Pons (tissue), 1 donor: ENCODE results near the gene EYS.

ENCODE experiments used
- DNase-seq: peaks from one replicate; pipeline ENCODE4 v3.0.0-alpha.2; 2016; ENCODE audit warnings: low spot score

The EYS gene

DNA sequence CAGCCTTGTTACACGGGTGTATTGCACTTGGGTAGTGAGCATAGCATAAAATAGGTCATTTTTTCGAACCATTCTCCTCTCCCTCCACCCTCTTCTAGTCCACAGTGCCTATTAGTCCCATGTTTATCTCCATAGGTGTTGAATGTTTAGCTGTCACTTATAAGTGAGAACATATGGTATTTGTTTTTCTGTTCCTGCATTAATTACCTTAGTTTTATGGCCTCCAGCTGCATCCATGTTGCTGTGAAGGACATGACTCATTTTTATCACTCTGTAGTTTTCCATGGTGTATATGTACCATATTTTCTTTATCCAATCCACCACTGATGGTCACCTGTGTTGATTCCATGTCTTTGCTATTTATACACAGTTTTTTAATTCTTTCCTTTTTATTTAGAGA is 889.5 kb downstream of the EYS start:
- no peak for DNase-seq

DNA sequence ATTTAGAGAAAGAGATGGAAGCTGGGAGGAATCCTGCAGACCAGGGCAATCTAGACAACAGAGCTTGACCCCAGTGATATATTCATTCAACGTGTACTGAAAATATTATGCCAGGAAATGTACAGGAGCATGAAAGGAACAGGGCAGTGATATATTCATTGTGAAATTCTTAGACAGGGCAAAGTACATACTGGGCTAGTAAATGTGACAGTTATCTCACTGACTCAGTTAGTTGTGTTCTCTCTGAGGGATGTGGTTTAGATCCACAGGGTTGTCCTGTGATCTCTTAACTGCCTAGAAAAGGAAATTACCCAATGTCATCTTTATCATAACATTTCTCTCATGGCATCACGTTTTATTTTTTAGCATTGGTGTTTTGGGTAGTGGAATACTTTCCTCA is 891.3 kb downstream of the EYS start:
- no peak for DNase-seq

DNA sequence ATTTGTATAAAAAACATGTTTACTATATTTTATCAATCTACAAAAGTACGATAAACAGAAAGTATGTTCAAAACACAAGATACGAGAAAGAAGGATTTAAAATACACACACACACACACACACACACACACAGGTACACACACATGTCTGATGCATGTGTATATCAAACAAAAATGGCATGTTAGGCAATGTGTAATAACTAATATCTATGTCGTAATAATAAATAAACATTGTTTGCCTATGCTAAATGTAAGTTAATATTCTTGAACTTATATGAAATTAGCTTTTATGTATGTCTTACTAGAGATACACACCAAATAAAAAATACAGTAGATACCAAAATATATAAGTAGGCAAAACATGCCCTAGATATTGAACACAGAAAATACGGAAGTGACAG is 894.9 kb downstream of the EYS start:
- no peak for DNase-seq

DNA sequence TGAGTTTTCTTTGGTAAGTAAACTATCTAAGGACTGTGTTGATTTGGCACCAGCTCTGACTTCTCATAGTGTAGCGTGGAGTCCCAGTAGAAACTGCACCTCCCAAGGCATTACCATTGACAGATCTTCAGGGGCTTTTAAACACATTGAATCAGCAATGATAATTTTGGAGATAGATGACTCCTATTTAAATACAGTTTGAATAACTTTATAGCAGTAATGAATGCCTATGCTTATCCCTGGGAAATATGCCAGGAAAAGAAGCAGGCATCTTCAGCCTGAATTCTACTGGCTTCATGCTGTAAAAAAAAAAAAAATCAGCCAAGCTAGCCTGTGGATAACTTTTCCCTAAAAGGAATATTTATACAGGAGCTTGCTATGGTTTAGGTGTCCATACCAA is 895.9 kb downstream of the EYS start:
- no peak for DNase-seq

DNA sequence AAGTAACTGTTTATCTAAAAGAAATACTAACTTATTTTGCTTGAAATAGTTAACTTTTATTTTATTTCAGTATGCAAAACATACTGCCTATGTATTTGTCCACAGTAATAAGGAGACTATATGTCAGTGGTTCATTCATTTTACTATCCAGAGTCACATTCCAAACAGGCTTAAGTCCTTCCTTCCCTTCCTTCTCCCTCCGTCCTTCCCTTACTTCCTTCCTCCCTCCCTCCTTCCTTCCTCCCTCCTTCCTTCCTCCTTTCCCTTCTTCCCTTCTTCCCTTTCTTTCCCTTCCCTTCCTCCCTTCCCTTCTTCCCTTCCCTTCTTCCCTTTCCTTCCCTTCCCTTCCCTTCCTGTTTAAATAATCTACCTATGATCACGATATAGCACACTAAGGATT is 899.2 kb downstream of the EYS start:
- no peak for DNase-seq

DNA sequence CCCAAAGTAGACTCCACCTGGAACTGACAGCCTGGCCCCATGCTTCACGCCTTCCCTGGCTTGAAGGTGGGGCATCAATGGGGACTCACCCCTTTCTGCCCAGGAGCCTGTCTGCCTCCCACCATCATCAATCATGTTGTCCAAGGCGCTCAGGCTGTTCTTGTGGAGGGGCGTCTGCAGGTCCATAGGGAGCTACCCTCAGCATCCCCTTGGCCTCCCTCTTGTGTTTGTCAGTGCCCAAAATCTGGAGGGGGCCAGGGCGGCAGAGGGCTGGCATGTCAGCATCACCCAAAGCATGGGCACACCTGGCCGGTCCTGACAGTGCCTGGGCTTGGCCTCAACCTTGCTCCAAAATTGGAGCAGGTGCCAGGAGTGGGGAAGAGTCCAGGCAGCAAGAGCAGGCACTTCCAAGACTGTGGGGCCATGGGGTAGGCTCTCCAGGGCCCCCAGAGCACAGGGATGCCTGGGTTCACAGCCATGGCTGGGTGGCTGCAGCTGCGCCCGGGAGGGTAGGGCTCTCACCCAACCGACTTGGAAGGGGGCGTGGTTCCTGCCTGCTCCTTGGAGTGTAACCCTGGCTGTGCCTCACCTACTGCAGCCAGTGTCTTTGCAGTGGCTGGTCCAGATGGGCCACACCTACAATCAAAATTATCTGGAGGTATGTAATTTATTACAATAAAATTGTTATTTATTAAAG is 903.4 kb downstream of the EYS start:
- no peak for DNase-seq

DNA sequence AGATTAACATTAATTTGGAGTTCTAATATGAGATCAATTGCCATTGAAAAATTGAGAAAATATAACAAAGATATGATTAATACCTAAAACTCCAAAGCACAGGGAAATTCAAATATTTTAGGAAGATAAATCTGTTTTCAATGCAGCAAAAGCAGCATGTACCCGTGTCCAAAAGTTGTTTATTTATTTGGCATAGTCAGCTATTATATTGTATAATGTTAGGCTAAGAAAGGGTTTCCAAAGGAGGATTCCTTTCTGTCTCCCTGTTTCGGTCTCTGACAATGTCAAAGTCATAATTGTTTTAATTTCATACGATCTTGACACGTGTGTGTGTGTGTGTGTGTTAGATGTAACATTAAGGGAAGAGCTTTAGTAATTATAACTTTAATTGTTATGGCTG is 914.5 kb downstream of the EYS start:
- DNase-seq: no peak

DNA sequence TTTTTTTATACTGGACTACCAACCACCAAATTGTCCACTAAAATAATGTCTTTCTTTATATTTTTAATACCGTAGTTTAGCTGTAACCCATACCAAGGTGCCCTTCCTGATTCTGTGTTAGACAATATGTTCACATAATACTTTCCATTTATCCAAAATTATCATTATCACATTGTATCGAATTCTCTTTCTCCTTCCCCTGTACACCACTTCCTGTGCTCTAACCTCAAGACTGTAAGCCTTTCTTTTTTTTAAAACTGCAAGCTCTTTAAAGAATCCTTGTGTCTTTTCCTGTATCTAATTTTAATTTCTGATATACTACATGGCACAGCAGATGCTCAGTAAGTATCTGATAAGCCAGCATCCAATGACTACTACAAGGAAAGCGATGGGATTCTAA is 917.5 kb downstream of the EYS start:
- no peak for DNase-seq

DNA sequence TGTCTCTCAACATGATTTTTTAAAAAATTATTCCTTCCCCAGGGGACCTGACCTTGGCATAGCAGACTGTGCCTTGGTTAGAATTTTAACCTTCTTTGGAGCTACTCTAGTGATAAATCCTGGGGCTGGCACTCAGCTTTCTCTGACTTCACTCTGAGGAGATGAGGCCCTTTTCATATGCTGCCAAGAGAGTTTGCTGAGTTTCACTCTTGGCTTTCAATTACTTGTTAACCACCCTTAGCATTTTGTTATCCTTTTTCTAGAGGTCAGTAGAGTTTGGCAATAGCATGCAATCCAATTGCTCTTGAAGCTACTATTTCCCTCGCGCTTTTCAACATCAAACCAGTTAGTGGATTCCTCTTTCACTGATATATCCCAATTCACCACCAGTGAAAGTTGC is 920.3 kb downstream of the EYS start:
- DNase-seq: no peak

DNA sequence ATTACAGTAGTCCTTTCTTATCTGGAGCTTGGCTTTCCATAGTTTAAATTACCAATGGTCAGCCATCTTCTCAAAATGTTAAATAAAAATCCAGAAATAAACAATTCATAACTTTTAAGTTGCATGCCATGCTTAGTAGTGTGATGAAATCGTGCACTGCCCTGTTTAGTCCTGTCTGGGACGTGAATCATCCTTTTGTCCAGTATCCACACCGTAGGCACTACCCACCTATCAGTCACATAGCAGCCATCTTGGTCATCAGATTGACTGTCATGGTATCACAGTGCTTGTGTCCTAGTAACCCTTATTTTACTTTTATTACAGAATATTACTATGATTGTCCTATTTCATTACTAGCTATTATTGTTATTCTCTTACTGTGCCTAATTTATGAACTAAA is 924.1 kb downstream of the EYS start:
- no peak for DNase-seq

DNA sequence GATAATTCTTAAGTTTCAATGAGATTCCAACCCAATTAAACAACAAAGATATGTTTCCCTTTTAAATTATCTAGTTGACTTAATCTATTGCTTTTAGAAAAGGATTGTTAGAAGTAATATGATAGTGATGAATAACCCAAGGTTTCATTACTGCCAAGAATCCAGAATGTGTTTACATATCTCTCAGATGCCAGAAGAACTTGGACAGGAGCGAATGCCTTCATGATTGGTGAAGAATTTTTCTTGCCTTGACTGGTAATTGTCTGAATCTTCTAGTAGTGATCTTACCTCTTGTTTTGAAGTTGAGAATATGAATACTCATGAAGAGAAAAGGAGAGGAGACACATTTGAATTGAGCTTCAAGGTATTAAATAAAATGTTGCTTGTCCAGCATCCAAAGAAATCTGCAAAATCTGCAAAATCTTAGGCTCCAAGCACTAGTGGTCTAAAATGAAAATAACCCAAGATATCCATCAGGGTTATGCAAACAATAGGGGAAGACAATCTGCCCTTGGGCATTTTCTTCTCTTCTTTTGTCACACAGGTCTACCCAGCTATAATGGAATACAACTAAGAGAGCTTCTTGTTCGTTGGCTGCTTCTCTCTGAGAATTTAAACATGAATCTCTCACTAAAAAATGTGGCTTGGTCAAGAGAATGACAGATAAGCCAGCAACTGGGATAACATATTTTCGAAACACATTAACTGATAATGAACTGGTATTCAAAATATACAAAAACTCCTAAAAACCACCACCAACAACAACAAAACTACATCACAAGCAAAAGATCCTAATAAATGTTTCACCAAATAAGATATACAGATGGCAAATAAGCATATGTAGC is 928.9 kb downstream of the EYS start:
- DNase-seq: no peak

DNA sequence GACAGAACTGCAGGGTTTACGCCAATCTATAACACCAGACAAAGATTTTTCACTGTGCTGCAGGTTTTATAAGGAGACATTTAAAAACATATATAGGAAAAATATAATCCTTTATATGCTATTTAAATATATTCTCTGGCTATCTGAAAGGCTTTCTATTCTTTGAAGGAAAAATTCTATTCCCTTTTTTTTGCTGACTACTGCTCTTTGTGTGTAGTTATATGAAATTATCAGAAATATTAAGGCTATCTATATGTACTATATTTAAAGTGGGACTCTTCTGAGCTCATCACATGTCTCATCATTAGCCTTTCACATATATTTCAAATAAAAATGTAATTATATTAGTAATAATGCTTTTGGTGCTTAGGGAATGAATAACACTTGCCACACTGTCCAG is 930.7 kb downstream of the EYS start:
- no peak for DNase-seq

DNA sequence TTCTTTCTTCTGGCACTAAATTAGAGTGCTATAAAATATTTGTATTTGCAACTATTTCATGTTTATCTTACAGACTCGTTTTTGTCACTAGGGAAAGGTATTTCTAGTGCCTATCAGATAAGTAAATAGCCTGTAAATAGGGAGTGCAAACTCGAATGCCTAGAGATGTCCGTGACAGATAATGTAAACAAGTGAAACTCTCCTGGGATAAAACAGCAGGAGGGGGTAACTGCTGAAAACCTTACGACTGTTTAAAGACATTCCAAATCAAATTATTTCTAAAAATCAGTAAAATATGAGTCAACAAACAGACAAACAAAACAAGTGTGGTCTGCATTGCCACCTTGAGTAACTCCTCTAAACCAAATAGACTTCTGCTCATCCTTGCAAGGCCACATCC is 932.1 kb downstream of the EYS start:
- no peak for DNase-seq

DNA sequence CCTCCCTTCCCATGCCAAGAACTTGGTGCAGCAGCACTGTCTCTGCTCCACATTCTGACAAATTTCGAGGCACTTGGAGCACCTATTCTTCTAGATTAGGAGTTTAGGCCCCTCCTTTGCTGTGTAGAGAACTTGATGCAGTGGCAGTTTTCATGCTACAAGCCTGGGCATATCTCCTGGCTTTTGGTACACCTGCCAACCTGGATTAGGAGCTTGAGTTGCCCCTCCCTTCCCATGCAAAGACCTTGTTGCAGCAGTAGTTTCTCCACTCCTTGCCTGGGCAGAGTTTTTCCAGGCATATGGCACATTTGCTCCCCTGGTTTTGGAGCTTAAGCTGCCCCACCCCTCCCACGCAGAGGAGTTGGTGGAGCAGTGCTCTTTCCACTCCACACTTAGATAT is 956.1 kb downstream of the EYS start:
- DNase-seq: no peak

DNA sequence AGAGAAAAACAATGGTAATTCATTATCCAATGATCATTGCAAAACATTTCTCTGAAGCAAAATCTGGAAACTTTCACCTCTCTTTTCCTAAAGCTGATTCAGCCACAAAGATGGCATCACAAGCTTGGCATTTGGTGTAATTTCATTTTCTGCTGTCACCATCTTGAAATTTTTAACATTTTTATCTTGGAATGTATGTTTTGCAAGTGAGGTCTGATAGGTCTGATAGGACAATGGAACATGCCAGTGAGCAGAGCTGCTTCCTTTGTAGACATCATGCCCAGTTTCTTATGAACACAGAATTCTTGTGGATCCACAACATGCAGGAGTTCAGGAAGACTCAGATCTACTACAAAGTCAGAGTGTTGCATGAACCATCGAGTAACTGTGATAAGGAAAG is 969.6 kb downstream of the EYS start:
- DNase-seq: no peak

DNA sequence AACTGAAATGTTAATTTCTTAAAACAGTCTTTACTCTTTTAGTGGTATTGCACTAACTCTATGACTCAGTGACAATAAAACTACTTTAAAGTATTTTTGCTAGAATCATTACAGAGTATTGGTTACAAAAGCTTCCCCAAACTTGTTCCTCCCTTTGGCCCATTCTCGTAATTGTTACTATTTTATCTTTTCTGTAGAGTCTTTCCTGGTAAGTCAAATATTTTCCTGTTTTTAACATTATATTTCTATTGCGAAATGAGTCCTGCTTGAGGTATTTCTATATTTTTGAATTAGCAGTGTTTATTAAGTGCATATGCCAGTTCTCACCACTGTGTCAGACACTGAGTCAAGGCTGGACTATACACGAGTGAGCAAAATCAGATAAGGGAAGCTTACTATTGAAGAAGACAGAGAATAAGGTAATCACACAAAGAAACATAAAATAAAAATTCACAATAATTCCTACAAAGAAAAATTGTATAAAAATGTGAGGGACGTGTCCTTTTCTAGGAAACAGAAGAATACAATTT is 970.5 kb downstream of the EYS start:
- no peak for DNase-seq

DNA sequence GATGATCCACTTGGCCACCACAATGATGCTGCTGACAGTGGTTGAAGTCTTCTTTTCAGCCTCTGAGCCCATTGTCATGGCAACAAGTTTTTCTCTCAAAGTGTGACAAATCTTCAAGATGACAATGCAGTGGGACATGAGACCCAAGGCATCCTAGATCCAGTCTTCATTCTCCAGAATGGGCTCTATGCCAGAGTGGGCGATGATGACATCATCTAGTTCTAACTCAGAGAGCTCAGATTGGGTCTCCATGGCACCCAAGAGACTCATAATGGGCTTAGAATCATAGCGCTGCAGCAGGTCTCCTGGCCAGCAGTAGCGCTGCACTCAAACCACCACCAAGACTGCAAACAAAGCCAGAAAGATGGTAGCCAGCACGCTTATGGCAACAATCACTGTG is 973.6 kb downstream of the EYS start:
- no peak for DNase-seq

DNA sequence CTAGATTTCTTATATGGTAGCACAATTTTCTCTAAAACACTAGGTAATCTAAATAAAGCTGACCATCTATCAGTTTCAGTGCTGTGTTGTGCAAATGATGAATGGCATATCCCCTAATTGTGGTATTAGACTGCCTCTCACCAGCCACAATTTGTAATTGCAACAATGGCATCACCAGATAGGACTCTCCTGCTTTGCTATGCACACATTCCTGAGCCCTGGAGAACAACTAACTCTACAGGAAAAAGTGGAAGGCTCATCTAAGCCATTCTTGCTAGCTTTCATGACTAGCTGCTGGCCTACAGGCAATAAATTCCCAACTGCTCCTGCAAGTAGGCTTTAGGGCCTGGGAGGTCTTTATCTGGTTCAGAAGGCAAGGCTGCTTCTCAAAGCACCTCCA is 974.1 kb downstream of the EYS start:
- no peak for DNase-seq

DNA sequence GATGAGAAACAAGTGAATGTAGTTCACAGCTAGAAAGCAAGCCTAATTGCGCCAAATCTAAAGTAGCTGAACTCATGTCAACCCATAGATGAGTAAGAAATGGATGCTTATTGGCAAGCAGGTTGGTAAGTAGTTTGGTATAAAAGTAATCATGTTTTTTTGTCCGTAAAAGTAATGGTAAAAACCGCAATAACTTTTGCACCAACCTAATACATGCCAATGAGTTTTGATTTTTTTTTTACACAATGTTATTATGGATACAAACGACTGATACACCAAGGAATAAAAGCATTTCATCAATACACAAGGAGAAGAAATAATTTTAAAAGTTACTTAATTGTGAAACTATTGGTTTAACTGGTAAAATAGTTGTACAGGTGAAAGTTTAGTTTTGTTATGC is 977.5 kb downstream of the EYS start:
- no peak for DNase-seq

DNA sequence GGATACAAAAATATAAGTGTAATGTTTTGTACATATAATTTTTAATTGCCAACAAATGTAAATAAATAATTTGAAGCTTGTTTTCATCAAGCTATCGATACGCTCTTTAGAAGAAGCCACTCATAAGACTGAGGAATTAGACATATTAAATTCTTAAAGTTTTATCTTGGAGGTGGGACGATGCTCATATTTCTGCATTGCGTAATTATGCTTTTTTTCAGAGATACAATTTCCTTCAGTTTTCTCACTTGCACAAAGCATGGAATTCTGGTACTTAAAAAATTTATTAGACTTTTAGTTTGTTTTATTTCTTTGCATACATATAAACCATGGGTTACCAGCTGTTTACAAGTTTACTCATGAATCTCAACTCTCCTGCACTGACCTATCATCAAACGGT is 980.0 kb downstream of the EYS start:
- DNase-seq: no peak

DNA sequence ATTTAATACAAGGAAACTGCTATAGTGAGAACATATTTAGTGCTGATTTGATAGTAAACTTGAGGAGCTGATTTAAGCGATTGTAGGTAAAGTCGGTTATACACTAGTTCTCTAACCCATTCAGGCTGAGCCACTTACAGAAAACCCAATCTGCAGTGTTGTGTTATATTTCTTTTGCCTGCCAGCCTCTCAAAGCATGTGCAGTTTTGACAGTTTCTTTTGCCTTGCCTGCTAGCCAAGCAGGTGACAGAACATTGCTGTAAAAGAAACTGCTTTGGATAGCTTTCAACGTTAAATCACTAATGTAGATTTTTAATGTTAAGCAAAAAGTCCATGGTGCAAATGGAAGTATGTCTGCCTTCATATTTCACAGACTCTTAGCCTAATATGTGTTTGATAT is 982.9 kb downstream of the EYS start:
- no peak for DNase-seq

DNA sequence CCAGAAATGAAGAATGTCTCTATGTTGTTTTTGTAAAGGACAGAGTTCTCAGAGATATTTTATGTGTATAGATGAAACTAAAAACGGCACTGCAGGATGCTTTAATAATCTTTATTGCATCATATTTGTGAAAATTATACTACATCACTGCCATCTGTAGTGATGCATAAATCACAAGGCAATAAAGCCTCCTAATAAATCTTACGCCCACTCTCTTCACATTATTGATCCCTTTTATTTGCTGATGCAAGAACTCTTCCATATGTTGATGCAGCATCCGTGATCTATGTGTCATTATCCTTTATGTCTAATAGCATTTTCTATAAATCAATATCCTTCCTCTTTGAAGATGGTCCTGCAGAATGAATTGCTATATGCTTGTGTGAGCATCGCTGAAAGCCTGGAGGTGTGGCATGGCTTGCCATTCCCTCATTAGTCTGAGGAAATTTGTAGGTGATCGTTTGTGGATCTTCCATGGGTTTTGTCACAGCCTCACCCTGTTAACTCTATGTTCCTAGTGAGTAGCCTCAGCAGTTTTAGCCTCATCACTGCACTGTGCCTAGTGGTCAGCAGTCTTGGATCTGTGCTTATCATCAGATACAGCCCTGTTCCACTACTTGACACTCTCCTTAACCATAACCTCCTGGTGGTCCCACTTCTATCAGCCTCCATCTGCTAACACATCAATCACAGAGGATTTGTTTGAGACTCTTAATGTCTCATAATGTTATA is 983.5 kb downstream of the EYS start:
- no peak for DNase-seq

DNA sequence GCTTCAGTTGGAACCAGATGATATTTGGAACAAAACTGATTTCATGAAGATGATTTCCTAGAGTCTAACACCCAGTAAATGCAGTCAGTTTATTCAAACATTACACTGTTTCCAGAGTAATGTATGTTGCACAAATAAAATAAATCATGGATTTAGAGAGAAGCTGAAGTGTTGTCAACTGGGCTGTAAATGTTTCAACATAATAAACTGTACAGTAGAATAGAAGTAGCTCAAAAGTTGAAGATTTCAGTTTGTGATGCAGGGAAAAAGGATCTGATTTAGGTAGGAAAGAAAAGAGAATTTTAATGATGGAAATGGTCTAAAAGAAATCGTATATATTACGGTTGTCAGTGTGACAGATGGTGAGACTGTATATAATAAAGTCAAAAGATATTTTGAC is 985.2 kb downstream of the EYS start:
- no peak for DNase-seq
